RCC 7860 (cell line): Measurements from ENCODE around the gene KLHL29.
A peak's percentile ranks its signal among the peaks of the same experiment; 100 is the strongest.
"Not testable (repeated sequence)": the region's sequence is repeated elsewhere in the genome, so short reads cannot be mapped to it uniquely, and the experiment has no call there.

Experiments used
- DNase-seq: peaks from one replicate; pipeline ENCODE4 v3.0.0-alpha.2; 2015; ENCODE audit warnings: low spot score
- FAIRE-seq: peaks from 2 replicates; lab custom pipeline; 2012; peaks lifted over from hg19 to GRCh38; lab: Jason Lieb, UNC

Gene KLHL29

GRCh38 chr2:23384551-23385343 is at the start of gene KLHL29:
TSS of gene KLHL29 (plus strand) at chr2:23385179. CDS start at chr2:23562197, 177,018 bp downstream.
- peak; percentile 67 for DNase-seq
- FAIRE-seq = no peak

GRCh38 chr2:23335550-23335949 is 49.4 kb upstream of the KLHL29 start:
- FAIRE-seq = no peak
- no peak for DNase-seq

- FAIRE-seq (no peak), DNase-seq (no peak)
Observed at GRCh38 chr2:23342075-23342474, 42.9 kb upstream of the KLHL29 start.

GRCh38 chr2:23346029-23346428 is 39.0 kb upstream of the KLHL29 start:
- FAIRE-seq (no peak), DNase-seq (no peak)

- no peak for DNase-seq
Observed at GRCh38 chr2:23346781-23347180, 38.2 kb upstream of the KLHL29 start.

GRCh38 chr2:23347471-23348092 is 37.4 kb upstream of the KLHL29 start:
- DNase-seq = no peak
- no peak for FAIRE-seq

More at GRCh38 chr2:23346781-23347180, 38.2 kb upstream of the KLHL29 start:
- no peak for FAIRE-seq

- DNase-seq, FAIRE-seq: not testable (repeated sequence)
Observed at GRCh38 chr2:23348093-23348481, 36.9 kb upstream of the KLHL29 start.

GRCh38 chr2:23349508-23349907 is 35.5 kb upstream of the KLHL29 start:
- no peak for FAIRE-seq
- DNase-seq = no peak

- FAIRE-seq (no peak), DNase-seq (no peak)
Observed at GRCh38 chr2:23350041-23350791, 34.8 kb upstream of the KLHL29 start.

GRCh38 chr2:23350792-23351355 is 34.1 kb upstream of the KLHL29 start:
- no peak for DNase-seq
- no peak for FAIRE-seq

- FAIRE-seq (no peak), DNase-seq (peak; percentile 39)
Observed at GRCh38 chr2:23351388-23352141, 33.4 kb upstream of the KLHL29 start.

GRCh38 chr2:23354554-23354953 is 30.4 kb upstream of the KLHL29 start:
- no peak for FAIRE-seq
- no peak for DNase-seq

- DNase-seq = no peak
Observed at GRCh38 chr2:23355001-23355400, 30.0 kb upstream of the KLHL29 start.

GRCh38 chr2:23356711-23357110 is 28.3 kb upstream of the KLHL29 start:
- FAIRE-seq (no peak), DNase-seq (no peak)

More at GRCh38 chr2:23355001-23355400, 30.0 kb upstream of the KLHL29 start:
- no peak for FAIRE-seq

- FAIRE-seq = no peak
- DNase-seq = no peak
Observed at GRCh38 chr2:23359631-23360567, 25.1 kb upstream of the KLHL29 start.

- DNase-seq (no peak), FAIRE-seq (no peak)
Observed at GRCh38 chr2:23360571-23361125, 24.3 kb upstream of the KLHL29 start.

GRCh38 chr2:23361152-23361551 is 23.8 kb upstream of the KLHL29 start:
- no peak for FAIRE-seq
- DNase-seq = no peak

- no peak for DNase-seq
- no peak for FAIRE-seq
Observed at GRCh38 chr2:23363268-23363667, 21.7 kb upstream of the KLHL29 start.

- FAIRE-seq (no peak), DNase-seq (no peak)
Observed at GRCh38 chr2:23363831-23364230, 21.1 kb upstream of the KLHL29 start.
